H1 (cell line): ENCODE measurements around the gene SLX4IP. TPM values are rescaled to one million over a fixed set of nuclear protein-coding genes. Genes with fewer than 3 reads are reported as not detected.

Experiments used
- HDAC6 ChIP-seq: IDR thresholded peaks from one replicate; pipeline ENCODE4 v1.7.1; 2012; ENCODE audit warnings: low read depth, mild to moderate bottlenecking, inconsistent platforms, low read length, moderate library complexity
- POU5F1 ChIP-seq: IDR thresholded peaks from 2 replicates; pipeline ENCODE4 v1.6.1; 2011; ENCODE audit warnings: low read depth, mild to moderate bottlenecking, low read length, moderate library complexity
- RBBP5 ChIP-seq: IDR thresholded peaks from 2 replicates; pipeline ENCODE4 v1.7.1; 2012; ENCODE audit warnings: low read depth, mild to moderate bottlenecking, inconsistent platforms, low read length, moderate library complexity, borderline replicate concordance
- polyA plus RNA-seq, 7 experiments: library from polyadenylated mRNA; depleted of rRNA in 3 of 7; stranded (reverse) in 5 of 7; unstranded in 2 of 7; fragments of >200 nt in 5 of 7; fragments of 200-250 nt in 2 of 7; gene quantifications; 1 replicate in 5 of 7; 2 replicates in 1 of 7; 4 replicates in 1 of 7; pipeline versions ENCODE4 v1.2.1 to v1.2.3, GENCODE V29; 2011 to 2013; ENCODE audit warnings: missing spikeins in 2 of 7, mixed read lengths in 2 of 7
- total RNA-seq: library from RNA; stranded (reverse); fragmentation: NEBNext Ultra II Directional; extraction: Animal tissue kit (Norgen Biotek cat#: 25700); gene quantifications from 2 replicates; pipeline ENCODE4 v1.2.1, GENCODE V29; 2021

Gene SLX4IP
- total and polyA plus RNA-seq, 2 of the 8 experiments (the other 6 are each of a cell fraction or from before 2014, with no cell fraction given), result 2.4 to 8.7 TPM

DNA sequence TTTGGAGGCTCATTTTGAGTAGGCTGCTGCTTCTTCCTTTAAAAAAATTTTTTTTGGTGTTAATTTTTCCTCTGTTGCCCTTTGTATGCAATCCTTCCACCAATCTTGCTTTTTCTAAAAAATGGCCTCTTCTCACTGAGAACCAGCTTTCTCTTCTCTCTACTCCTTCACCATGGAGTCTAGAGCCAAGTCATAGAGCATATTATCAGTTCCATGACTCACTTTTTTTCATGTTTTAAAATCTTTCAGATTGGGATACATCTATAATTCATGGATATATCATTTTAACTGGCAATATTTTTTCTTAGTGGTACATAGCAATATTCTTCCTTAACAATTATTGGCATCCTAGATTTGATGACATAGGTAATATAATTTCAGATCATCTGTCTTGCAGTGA is 62.7 kb downstream of the SLX4IP start (continued):
- TF ChIP-seq HDAC6 (no peak), POU5F1 (no peak), RBBP5 (no peak)
